Measurements from ENCODE around the gene ZNF701. TPM values are rescaled to one million over a fixed set of nuclear protein-coding genes. Genes with fewer than 3 reads are reported as not detected.

Gene ZNF701
- total RNA-seq, 1 donor from 2014 or later = 23.1 TPM

Other genes starting within 250 kb of the ZNF701 start
- gene ZNF610, start 234.0 kb upstream of the ZNF701 start, total RNA-seq (ENCODE audit: insufficient read depth, low replicate concordance) = 9.9 TPM
- gene ZNF880, start 200.4 kb upstream of the ZNF701 start, total RNA-seq (ENCODE audit: insufficient read depth, low replicate concordance) = 52.2 TPM
- gene ZNF528, start 172.4 kb upstream of the ZNF701 start, total RNA-seq (ENCODE audit: insufficient read depth, low replicate concordance) = 36.4 TPM
- gene ZNF534, start 141.1 kb upstream of the ZNF701 start, total RNA-seq (ENCODE audit: insufficient read depth, low replicate concordance) = 6.5 TPM
- 9.4 TPM for gene ZNF578, start 116.7 kb upstream of the ZNF701 start, total RNA-seq (ENCODE audit: insufficient read depth, low replicate concordance)
- gene ZNF808, start 42.6 kb upstream of the ZNF701 start, total RNA-seq (ENCODE audit: insufficient read depth, low replicate concordance) = 13.2 TPM
- gene ZNF83, start 68.1 kb downstream of the ZNF701 start, total RNA-seq (ENCODE audit: insufficient read depth, low replicate concordance) = 40.7 TPM
- 15.2 TPM for gene ZNF611, start 164.8 kb downstream of the ZNF701 start, total RNA-seq (ENCODE audit: insufficient read depth, low replicate concordance)
- 35.2 TPM for gene ZNF600, start 216.5 kb downstream of the ZNF701 start, total RNA-seq (ENCODE audit: insufficient read depth, low replicate concordance)